PC-3 (cell line): ENCODE data around the gene ANKRD34B. TPM values are rescaled to one million over a fixed set of nuclear protein-coding genes. Genes with fewer than 3 reads are reported as not detected.

Experiments
- ATAC-seq: fragments of 200-7000 bp; cut with Tn5 transposase; 2 replicates; pipeline ENCODE4 v1.9.1; 2020; ENCODE audit warnings: mild to moderate bottlenecking, moderate library complexity
- BruUV-seq: library from RNA; stranded (reverse); fragments of 400-500 nt; replicated peaks from 2 replicates; lab custom pipeline; 2021; lab: Mats Ljungman, UMichigan
- CTCF ChIA-PET: fragments of 300-600 bp; sonication (Branson Sonifier 250); formaldehyde crosslinking; loops from one replicate; lab custom pipeline; 2022; ENCODE audit warnings: antibody characterized with exemption; lab: Charles Lee
- POLR2A ChIA-PET: fragments of 300-600 bp; sonication (Branson Sonifier 250); formaldehyde crosslinking; loops from one replicate; lab custom pipeline; 2022; ENCODE audit warnings: antibody characterized with exemption; ENCODE audit not compliant: unreplicated experiment; lab: Charles Lee
- DNase-seq: peaks from one replicate; pipeline ENCODE4 v3.0.0-alpha.2; 2015
- H2AFZ ChIP-seq: fragments of 300-600 bp; sonication (generic); 2 replicates; pipeline ENCODE4 v1.6.0; 2016; ENCODE audit warnings: antibody characterized with exemption, low read length
- H3F3A ChIP-seq: fragments of 300-600 bp; sonication (generic); one replicate; pipeline ENCODE4 v1.6.0; 2017; ENCODE audit warnings: antibody characterized with exemption, low read length, control low read depth, mild to moderate bottlenecking; ENCODE audit not compliant: unreplicated experiment
- H3K27ac ChIP-seq: fragments of 300-600 bp; sonication (generic); 2 replicates; pipeline ENCODE4 v1.5.1; 2016; ENCODE audit warnings: mild to moderate bottlenecking, low read length
- H3K27me3 ChIP-seq: fragments of 300-600 bp; sonication (generic); 2 replicates; pipeline ENCODE4 v1.6.1; 2016; ENCODE audit warnings: low read length, mixed read lengths
- H3K36me3 ChIP-seq: fragments of 300-600 bp; sonication (generic); 2 replicates; pipeline ENCODE4 v1.6.1; 2016; ENCODE audit warnings: low read depth, mixed run types, low read length, mixed read lengths
- H3K4me1 ChIP-seq: fragments of 300-600 bp; sonication (generic); 2 replicates; pipeline ENCODE4 v1.5.1; 2016; ENCODE audit warnings: low read length; ENCODE audit not compliant: insufficient read depth
- H3K4me2 ChIP-seq: fragments of 300-600 bp; sonication (generic); 2 replicates; pipeline ENCODE4 v1.6.0; 2016; ENCODE audit warnings: low read length
- H3K4me3 ChIP-seq: fragments of 300-600 bp; sonication (generic); 2 replicates; pipeline ENCODE4 v1.5.1; 2016; ENCODE audit warnings: mild to moderate bottlenecking, low read length, mixed read lengths
- H3K79me2 ChIP-seq: fragments of 300-600 bp; sonication (generic); 2 replicates; pipeline ENCODE4 v1.6.1; 2017; ENCODE audit warnings: low read length, mixed read lengths
- H3K9ac ChIP-seq: fragments of 300-600 bp; sonication (generic); 2 replicates; pipeline ENCODE4 v1.6.0; 2016; ENCODE audit warnings: mild to moderate bottlenecking, low read length
- H3K9me2 ChIP-seq: fragments of 300-600 bp; sonication (generic); replicated peaks from 2 replicates; pipeline ENCODE4 v1.6.1; 2016; ENCODE audit warnings: mixed run types, low read length, mixed read lengths
- H3K9me3 ChIP-seq: fragments of 300-600 bp; sonication (generic); 2 replicates; pipeline ENCODE4 v1.6.1; 2016; ENCODE audit warnings: low read length, mixed read lengths
- H4K20me1 ChIP-seq: fragments of 300-600 bp; sonication (generic); 2 replicates; pipeline ENCODE4 v1.6.1; 2016; ENCODE audit warnings: low read length, mixed read lengths
- CTCF ChIP-seq: fragments of 300-600 bp; sonication (generic); conservative IDR thresholded peaks from 2 replicates; pipeline ENCODE4 v1.5.1; 2017; ENCODE audit warnings: antibody characterized with exemption, low read depth, mild to moderate bottlenecking, low read length
- EZH2 ChIP-seq: fragments of 300-600 bp; sonication (generic); IDR thresholded peaks from one replicate; pipeline ENCODE4 v1.6.1; 2017; ENCODE audit warnings: antibody characterized with exemption, mild to moderate bottlenecking, low read length; ENCODE audit not compliant: unreplicated experiment
- EZH2phosphoT487 ChIP-seq: fragments of 300-600 bp; sonication (generic); IDR thresholded peaks from 2 replicates; pipeline ENCODE4 v1.6.1; 2018; ENCODE audit warnings: mild to moderate bottlenecking, antibody characterized with exemption, low read length, borderline replicate concordance
- intact Hi-C: fragments of 100-400 bp; cut with micrococcal nuclease; formaldehyde crosslinking; loops from 2 replicates; pipeline ENCODE4 v1.9.0; 2023
- total RNA-seq: library from RNA; depleted of rRNA; stranded (reverse); fragments of >200 nt; gene quantifications from 2 replicates; pipeline ENCODE4 v1.2.3, GENCODE V29; 2014

Gene ANKRD34B
- total RNA-seq, 1 experiment from 2014 or later, result not detected

GRCh38 chr5:80597500-80597899, 27.4 kb upstream of the ANKRD34B start:
- no peaks in the 10 kb centered on the region for H3K79me2 ChIP-seq
- H3K9me3 ChIP-seq, result no peaks in the 10 kb centered on the region
- no peak overlapping the region for H3K27ac ChIP-seq
- H2AFZ ChIP-seq, result no peak overlapping the region
- H3K4me3 ChIP-seq, result no peak overlapping the region
- H3F3A ChIP-seq, result no peaks in the 10 kb centered on the region
- H3K4me1 ChIP-seq, result no peaks in the 10 kb centered on the region
- ATAC-seq (no peak), DNase-seq (no peak)
- intact Hi-C loops, result no loop called here
- H3K9me2 ChIP-seq, result no peaks in the 10 kb centered on the region
- H3K4me2 ChIP-seq, result no peak overlapping the region
- TF ChIP-seq EZH2phosphoT487 (no peak), CTCF (no peak), EZH2 (no peak)
- H3K36me3 ChIP-seq, result no peaks in the 10 kb centered on the region
- ChIA-PET POLR2A (no interaction called here), CTCF (no interaction called here)
- H3K27me3 ChIP-seq, result no peaks in the 10 kb centered on the region
- BruUV-seq, result no TSS peak
- no peaks in the 10 kb centered on the region for H4K20me1 ChIP-seq
- no peak overlapping the region for H3K9ac ChIP-seq

GRCh38 chr5:80594810-80595209, 24.7 kb upstream of the ANKRD34B start:
- POLR2A ChIA-PET, result no interaction called here

GRCh38 chr5:80592761-80593160, 22.7 kb upstream of the ANKRD34B start:
- Histone ChIP-seq H3K36me3 (no peaks in the 10 kb centered on the region), H3K9ac (no peak overlapping the region), H3K4me3 (no peak overlapping the region), H3F3A (no peaks in the 10 kb centered on the region), H3K27ac (no peak overlapping the region), H2AFZ (no peak overlapping the region), H3K79me2 (no peaks in the 10 kb centered on the region), H3K4me2 (no peak overlapping the region), H3K9me2 (no peaks in the 10 kb centered on the region), H3K9me3 (no peaks in the 10 kb centered on the region), H4K20me1 (no peaks in the 10 kb centered on the region), H3K4me1 (no peaks in the 10 kb centered on the region), H3K27me3 (no peaks in the 10 kb centered on the region)
- TF ChIP-seq EZH2phosphoT487 (no peak), CTCF (no peak), EZH2 (no peak)
- CTCF ChIA-PET, result no interaction called here
- intact Hi-C loops, result no loop called here
- no peak for ATAC-seq
- BruUV-seq, result no TSS peak
- DNase-seq, result no peak
- POLR2A ChIA-PET, result no interaction called here

More at GRCh38 chr5:80594810-80595209, 24.7 kb upstream of the ANKRD34B start:
- H3K4me1 ChIP-seq, result no peaks in the 10 kb centered on the region
- CTCF ChIA-PET, result no interaction called here
- no peak overlapping the region for H3K27ac ChIP-seq
- no peak overlapping the region for H2AFZ ChIP-seq
- H3F3A ChIP-seq, result no peaks in the 10 kb centered on the region
- H3K9me3 ChIP-seq, result no peaks in the 10 kb centered on the region
- no peaks in the 10 kb centered on the region for H3K36me3 ChIP-seq
- H3K27me3 ChIP-seq, result no peaks in the 10 kb centered on the region
- H3K9me2 ChIP-seq, result no peaks in the 10 kb centered on the region
- no peak overlapping the region for H3K4me3 ChIP-seq
- H3K79me2 ChIP-seq, result no peaks in the 10 kb centered on the region
- no peak for ATAC-seq
- H3K9ac ChIP-seq, result no peak overlapping the region
- TF ChIP-seq CTCF (no peak), EZH2phosphoT487 (no peak), EZH2 (no peak)
- DNase-seq, result no peak
- intact Hi-C loops, result no loop called here
- no peak overlapping the region for H3K4me2 ChIP-seq
- no peaks in the 10 kb centered on the region for H4K20me1 ChIP-seq
- no TSS peak for BruUV-seq
